ENCODE measurements around the gene POMP.

DNA sequence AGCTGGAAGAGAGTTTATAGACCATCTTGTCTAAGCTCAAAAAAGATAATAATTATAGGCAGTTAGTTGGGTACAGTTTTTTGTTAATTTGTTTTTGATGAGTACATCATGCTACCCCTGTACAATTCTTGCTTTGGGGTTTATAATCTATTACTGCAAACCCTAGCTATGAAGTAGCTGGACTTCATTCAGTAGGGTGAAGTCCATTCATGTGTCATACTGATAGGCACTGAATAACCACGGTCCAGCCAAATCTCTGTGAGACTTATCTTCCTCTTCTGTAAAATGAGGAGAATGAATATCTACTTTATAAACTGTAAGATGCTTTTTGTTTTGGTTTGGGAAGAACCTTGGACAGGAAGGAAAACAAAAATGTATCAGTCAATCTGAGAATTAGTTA is 40.3 kb downstream of the POMP start:
- TF ChIP-seq, protein P1, sequence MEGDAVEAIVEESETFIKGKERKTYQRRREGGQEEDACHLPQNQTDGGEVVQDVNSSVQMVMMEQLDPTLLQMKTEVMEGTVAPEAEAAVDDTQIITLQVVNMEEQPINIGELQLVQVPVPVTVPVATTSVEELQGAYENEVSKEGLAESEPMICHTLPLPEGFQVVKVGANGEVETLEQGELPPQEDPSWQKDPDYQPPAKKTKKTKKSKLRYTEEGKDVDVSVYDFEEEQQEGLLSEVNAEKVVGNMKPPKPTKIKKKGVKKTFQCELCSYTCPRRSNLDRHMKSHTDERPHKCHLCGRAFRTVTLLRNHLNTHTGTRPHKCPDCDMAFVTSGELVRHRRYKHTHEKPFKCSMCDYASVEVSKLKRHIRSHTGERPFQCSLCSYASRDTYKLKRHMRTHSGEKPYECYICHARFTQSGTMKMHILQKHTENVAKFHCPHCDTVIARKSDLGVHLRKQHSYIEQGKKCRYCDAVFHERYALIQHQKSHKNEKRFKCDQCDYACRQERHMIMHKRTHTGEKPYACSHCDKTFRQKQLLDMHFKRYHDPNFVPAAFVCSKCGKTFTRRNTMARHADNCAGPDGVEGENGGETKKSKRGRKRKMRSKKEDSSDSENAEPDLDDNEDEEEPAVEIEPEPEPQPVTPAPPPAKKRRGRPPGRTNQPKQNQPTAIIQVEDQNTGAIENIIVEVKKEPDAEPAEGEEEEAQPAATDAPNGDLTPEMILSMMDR (conservative IDR thresholded peaks at IDR 0.05 in 1 of 2, IDR thresholded peaks at IDR 0.05 in 1 of 2; ENCODE audit: low read depth in 1 of 2, low read length in 2 of 2) = no peak
- TF ChIP-seq EZH2 (IDR thresholded peaks at IDR 0.05; ENCODE audit: low read length, missing control alignments) = no peak
